Measurements from ENCODE around the gene ITIH1.

Gene ITIH1

DNA sequence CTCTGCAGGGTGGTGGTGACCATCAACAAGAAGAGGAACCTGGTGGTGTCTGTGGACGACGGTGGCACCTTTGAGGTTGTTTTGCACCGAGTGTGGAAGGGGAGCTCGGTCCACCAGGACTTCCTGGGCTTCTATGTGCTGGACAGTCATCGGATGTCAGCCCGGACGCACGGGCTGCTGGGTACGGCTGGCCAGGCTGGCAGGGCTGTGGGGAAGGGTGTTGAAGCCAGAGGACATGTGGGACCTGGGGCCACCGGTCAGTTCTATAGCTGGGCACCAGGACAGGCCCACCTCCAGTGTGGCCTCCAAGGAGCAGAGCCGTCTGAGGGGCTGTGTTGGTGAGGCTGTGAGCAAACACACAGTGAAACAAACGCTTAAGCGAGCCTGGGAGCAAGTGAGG lies 13.3 kb downstream of the ITIH1 start:
- DNase-seq: no peak

DNA sequence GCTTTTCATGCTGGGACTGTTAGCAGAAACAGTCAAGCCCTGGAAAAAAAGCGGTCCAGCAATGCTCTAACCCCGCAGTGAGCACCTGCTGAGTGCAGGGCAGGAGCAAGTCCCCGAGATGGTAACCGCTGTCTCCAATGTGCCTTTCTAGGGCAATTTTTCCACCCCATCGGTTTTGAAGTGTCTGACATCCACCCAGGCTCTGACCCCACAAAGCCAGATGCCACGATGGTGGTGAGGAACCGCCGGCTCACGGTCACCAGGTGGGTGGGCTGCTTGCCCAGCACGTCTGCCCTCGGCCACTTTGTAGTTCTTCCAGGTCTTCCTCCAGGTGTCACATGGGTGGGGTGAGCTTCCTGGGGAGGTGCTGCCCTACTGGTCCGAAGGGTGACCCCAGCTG lies 14.0 kb downstream of the ITIH1 start:
- no peak for DNase-seq

DNA sequence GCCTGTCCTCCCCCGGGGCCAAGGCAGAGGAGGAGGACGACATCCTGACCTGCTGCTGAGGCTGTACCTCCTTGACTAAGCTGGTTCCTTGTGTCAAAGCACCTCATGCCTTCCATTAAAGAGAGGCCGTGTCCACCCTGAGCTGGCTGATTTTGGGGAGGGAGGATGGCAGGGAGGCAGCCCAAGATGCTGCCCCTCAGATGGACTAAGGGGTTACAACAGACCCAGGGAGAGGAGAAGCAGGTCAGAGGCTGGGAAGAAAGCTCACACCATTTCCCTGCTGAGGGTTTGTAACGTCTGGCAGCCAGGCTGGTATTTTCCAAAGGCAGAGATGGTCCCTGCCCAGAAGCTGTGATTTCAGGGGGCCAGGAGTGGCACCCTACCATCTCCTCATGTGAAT lies 14.5 kb downstream of the ITIH1 start:
- DNase-seq: no peak

DNA sequence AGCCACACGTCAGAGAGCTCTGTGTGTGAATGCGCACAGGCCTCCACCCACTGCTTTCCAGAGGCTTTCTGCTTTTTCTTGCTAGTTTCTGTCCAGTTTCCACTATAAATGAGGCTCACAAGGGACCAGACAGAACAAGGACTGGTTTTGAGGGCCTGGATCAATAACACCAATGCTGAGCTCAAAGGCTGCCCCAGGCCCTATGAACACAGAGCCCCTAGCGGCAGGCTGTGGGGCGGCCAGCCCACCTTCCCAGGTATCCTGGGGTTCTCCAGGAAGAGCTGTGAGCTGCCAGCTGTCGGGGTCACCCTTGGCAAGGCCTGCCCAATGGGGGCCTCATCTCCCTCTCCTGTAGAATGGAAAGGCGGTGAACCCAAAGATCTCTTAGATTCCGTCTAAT lies 15.0 kb downstream of the ITIH1 start:
- DNase-seq: no peak

DNA sequence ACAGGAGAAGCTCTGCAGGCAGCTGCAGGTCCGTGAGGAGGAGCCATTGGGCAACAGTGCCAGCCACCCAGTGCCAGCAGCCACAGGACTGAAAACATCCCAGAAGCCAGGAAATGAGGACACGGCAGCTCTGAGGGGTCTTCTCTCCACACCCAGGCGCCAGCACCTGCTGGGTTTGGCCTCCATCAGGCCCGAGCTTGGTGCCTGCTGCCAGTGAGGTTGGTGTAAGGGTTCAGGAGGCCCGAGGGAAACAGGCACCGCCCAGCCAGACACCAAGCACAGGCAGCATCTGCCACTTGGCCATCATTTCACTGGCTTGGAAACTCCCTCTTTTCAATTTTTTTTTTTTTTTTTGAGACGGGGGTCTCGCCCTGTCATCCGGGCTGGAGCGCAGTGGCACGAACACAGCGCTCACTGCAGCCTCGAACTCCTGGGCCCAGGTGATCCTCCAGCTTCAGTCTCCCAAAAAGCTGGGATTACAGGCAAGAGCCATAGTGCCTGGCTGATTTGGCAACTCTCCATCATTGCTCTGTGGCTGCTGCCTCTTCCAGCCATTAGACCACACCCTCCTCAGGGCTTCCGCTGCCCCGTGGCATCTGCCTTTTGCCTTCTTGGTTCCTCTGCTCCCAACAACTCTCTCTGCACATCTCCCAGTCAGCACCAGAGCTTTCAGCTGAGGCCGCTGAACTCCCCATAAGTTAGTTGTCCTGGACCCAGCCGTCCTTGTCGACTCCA lies 15.7 kb downstream of the ITIH1 start:
- no peak for DNase-seq

DNA sequence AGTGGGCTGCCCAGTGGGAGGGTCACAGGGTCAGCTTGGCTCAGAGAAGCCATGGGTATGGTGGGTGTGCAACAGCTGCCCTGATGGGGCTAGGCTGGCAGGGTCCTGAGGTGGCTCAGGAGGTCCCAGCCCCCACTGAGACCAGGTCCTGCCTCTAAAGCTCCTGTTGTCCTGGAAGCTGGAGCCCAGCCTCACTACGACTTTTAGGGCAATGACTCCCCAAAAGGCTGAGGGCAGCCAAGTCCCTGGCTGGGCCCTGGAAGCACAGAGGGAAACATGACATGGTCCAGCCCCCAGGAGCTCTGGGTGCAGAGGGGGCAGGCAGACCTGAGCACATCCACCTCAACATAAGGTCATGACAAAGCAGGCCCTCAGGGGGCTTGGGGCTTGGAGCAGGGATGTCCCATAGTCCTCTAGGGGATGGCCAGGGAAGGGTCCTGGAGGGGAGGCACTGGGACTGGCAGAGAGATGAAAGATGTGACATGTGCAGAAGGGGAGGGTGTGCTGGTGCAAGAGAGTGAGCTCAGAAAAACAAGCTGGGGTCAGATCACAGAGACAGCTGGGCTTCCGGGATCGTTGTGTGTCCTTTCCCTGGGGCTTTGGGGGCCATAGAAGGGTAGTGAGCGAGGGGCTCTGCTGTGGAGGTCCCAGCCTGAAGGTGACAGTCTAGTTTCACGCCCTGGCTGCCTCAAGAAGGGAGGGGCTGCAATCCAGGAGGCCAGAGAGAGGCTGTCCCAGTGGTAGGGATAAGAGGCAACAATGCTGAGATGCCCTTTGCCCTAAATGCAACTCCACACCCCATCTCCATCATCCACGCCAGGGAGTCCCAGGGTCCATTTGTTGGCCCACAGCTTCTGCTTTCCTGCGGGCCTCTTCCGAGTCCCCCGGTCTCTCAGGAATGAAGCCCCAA lies 16.6 kb downstream of the ITIH1 start:
- DNase-seq: no peak

DNA sequence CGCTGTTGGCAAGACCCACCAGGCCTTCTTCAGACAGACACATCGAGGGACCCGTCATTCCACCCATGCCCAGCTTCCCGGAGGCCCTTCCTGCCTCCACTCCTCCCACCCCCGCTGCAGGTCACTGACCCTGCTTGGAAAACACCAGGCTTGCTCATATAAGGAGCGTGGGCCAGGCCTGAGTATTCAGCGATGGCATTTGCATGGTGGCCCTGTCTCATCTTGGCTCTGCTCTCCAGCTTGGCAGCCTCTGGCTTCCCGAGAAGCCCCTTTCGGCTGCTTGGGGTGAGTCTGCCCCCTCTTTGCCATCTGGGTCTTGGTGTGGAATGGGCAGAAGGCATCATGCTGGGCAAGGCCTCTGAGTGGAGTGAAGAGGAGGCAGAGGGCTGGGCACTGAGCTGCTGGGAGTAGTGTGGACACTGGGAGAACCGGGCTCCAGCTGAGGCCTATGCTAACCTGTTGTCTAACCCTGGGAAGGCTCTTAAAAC lies 17.3 kb downstream of the ITIH1 start, which contains the start of gene ITIH3:
Gene ITIH3, plus strand, starts transcription at position 185 of the 488 bp plus-strand sequence. Its CDS starts 8 bp downstream, at position 193.
- DNase-seq: no peak

DNA sequence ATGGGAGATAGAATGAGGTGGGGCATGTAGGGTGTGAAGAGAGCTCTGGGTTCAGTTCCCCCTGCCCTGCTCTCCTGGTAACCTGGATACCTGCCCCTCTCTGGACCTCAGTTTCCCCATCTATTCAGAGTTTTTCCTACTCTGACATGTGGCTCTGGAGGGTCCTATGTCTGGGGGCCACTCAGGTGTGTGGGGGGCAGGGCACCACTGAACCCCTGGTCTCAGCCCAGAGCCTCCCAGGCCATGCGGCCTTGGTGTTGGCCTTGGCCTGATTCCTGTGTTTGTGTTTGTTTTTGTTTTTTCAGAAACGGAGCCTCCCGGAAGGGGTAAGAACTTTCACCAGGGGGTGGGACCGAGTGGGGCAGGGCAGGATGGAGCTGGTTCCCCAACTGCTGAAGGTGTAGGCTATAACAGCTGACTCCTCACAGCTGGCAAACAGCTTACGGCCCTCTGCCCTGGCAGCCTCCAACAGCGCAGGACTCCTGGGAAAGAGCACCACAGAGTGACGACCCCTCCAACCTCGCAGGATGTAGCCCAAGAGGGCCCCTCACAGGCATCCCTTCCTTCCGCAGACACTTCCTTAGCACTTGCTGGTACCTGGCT lies 18.0 kb downstream of the ITIH1 start:
- DNase-seq: no peak

DNA sequence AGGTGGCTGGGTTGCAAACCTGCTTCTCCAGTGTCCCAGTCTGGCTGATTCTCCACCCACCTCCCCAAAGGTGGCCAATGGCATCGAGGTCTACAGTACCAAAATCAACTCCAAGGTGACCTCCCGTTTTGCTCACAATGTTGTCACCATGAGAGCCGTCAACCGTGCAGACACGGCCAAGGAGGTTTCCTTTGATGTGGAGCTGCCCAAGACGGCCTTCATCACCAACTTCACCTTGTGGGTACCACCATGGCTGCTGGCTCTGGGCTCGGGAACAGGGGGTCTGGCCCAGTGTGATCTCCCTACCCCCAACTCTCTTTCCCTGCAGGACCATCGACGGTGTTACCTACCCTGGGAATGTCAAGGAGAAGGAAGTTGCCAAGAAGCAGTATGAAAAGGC lies 19.0 kb downstream of the ITIH1 start:
- no peak for DNase-seq

DNA sequence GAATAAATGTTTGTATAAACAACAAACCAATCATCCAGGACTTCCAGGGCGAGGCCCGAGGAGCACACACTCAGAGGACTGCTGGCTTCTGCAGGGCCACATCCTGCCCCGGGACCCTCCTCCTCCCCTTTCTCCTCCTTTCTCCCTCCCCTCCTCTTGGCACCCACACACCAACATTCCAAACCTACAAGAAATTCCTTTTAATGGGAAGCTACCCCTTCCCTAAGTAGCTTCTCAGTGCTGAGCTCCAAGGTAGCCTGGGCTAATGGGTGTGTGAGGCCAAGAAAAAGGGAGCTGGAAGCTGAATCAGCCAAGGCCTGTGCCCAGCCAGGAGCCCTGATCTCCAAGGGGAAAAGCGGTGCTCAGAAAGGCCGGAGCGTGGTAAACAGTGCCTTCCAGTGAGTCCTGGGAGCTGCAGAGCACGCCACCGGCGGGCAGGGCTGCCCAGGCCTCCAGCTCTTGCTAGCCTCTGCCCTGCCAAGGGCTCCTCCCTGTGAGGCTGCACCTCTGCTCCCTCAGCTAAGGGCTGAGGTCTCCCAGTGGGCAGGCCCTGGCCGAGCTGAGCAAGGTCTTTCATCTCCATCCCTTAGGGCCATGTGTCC lies 21.1 kb downstream of the ITIH1 start:
- no peak for DNase-seq

DNA sequence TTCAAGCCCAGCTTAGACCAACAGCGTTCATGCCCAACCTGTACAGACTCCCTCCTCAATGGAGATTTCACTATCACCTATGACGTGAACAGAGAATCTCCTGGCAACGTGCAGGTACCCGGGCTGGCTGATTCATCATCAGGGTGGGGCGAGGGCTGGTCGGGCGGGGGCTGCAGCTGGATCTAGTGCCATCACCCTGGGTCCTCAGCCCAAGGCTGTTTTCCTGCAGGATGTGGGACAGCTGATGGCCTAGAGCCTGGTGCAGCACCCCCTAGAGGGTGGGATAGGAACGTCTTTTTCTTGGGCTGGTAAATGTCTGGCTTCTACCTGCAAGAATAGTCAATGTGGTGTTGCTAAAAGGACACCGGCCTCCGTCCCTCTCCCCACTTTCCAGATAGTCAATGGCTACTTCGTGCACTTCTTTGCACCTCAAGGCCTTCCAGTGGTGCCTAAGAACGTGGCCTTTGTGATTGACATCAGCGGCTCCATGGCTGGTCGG lies 21.6 kb downstream of the ITIH1 start:
- peak; percentile 3 for DNase-seq

DNA sequence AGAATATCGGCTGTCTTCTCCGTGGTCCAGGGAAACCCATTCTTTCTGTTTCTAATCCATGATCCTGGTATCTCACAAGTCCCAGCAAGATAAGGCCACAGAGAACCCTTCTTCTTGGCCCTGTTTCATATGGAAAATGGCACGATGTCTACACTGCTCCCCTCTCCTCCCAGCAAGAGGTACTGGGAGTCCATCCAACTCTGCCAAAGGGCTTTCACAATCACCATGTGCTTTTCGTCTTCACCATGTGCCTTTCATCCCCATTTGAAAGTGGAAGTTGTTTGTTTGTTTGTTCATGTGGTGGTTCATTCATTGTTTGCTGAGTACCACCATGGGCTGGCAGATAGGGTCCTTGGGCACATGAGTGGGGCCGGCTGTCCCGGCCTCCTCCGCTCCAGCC lies 22.7 kb downstream of the ITIH1 start:
- no peak for DNase-seq

DNA sequence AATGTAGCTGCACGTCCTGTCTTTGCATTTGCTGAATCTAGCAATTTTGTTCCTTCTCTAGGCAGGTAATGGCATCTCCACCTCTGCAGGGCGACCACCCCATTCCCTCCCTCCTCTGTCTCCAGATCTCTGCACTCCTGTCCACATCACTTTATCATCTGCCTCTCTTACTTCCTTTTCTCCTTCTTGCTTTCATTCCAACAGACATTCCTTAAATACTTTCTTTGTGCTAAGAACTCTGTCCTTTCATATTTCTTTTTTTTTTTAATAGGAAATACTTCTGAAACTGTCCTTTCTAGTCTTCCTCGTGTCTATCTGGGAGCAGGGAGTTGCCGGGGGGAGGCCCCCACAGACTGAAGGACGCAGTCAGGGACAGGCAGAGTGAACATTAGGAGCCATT lies 24.4 kb downstream of the ITIH1 start:
- DNase-seq: no peak

DNA sequence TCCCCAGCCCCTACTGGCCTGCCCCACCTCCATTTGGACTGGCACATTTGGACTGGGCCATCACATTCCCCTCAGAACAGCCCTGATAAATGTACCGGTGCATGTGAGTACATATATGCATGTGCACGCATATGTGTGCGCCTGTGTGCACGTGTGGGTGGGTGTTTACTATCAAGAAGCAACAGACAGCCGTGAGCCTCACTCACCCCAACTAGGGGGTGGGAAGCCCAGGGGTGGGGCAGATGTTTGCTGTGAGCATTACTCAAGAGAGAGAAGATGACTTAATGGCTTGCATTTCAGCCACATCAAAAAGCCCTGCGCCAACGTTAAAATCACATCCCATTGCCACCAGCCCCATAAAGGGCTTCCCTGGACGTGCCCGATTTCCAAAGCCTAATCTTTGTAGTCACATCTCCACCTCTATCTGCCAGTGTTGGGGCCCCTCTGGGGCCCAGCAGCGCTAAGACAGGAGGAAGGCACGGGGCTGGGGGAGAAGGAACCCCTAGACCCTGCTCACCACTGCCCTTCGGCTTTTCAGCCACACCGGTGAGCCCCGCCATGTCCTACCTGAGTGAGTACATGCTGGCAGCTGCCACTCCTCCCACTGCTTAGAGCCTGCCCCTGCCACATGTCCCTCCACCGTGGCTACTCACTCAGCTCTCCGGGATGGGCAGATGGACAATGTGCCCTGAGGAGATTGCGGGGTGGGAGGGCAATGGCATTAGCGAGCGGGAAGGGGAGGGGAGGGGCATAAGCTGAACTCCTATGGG lies 28.1 kb downstream of the ITIH1 start:
- DNase-seq: no peak

DNA sequence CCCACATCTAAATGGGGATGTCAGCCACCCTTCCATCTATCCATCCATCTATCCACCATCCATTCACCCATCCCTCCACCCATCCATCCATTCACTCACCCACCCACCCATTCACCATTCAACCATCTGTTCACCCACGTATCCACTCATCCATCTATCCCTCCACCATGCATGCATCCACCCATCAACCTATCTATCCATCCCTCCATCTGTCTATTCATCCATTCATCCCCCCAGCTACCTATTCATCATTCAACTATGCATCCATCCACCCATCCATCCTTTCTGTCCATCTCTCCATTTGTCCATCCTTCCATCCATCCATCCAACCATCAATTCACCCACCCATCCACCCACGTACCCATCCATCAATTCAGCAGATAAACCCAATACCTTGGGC lies 31.8 kb downstream of the ITIH1 start:
- DNase-seq: no peak

DNA sequence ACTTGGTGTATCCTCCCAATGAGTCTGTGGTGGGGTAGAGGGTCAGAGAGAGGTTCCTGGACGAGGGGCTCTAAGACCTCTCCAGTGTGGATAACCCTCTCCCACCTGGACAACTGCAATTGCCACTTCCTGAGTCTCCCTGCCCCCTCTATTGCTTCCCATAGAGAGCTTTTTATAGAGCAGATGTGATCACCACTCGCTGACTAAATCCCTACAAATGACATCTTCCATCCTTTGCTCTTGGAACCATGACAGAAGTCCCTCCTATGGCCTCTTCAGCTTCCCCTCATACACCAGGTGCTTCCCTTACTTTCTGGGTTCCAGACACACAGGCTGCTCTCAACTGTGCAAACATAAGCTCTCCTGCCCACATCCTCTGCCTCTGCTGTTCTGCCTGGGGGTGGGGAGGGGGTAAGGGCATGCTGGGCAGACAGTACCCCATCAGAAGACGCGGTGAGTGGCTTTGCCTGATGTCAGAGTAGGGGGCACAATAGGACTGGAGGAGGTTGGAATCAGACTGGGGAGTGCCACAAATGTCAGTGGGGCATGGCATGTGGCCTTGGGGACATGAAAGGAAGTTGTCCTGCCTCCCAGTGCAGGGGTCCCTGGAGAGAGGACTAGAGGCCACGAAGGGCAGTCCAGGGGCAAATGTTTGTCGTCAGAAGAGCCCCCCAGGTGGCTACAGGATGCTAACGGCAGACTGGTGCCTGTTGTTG lies 32.4 kb downstream of the ITIH1 start:
- DNase-seq: no peak

DNA sequence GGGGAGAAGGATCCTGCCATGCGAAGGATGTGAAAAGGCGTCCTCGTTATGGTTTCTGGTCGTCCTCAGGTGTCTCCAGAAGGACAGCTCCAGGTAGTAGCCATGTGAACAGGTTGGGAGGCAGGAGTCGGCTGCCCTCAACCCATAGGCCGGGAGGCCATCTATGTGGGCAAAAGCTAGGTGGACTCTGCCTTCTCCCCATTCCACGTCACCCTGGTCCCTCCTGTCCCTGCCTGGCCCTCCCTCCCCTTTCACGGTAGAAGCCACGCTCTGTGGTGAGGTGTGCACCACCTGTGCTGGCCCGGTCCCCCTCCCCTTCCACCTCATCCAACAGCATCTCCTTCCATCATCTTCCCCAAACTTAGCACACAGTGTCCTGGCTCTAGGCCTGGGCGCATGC lies 33.5 kb downstream of the ITIH1 start:
- no peak for DNase-seq

DNA sequence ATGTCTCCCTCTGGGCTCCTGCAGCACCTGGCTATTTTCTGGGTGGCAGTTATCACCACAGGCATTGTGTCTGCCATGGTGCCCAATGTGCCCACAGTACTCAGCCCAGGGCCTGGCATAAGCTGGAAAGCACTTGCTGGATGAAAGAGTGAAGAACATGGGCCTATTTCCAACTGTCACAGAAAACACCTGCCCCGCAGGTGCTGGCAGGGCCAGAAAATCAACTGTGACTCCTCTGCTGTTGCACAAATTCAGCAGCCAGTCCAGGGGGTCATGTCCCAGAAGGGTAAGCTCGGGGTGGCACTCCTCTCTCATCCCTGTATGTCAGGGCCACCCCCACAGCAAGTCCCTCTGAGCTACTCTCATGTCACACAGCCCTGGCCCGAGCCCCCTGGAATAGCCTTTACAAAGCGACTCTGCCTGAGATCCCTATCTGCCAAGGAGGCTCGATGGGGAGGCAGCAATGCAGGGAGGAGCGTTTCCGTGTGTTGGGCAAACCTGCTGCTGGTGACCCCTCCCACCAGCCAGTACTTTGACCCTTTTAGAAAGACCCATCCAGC lies 34.1 kb downstream of the ITIH1 start:
- no peak for DNase-seq

DNA sequence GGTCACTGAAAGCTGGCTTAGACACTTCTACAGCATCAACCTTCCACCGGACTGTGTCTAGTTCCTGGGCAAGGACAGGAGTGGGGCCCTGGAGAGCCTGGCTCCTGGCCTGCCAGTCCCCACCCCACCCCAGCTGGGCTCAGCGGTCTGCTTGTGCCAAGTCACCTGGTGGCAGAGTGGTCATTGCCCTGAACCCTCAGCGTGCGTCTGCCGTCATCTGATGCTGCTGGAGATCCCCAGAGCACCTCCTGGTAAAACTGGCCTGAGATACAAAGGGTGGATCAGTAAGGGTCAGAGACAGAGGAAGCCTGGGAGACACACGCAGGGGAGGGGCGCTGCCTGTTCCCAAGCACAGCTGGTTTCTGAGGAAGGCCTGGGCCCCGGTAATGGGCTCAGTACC lies 36.4 kb downstream of the ITIH1 start:
- no peak for DNase-seq

DNA sequence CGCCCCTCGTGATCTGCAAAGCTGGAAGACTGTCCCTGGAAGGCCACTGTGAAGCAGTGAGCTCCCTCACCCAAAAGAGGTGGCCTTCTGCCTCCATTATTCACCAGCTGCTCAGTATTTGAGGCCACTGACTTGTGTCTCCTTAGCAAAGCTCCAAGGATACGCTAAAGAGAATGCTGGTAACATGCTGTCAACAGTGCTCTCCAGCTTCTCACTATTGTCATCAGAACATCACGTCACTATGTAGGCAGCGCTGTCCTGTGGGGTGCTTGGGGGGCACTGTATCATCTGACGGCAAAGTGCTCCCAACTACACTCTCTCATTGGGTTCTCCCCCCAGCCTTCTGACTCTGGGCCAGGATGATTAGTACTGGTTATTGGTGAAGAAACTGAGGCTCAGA lies 38.8 kb downstream of the ITIH1 start:
- DNase-seq: no peak

DNA sequence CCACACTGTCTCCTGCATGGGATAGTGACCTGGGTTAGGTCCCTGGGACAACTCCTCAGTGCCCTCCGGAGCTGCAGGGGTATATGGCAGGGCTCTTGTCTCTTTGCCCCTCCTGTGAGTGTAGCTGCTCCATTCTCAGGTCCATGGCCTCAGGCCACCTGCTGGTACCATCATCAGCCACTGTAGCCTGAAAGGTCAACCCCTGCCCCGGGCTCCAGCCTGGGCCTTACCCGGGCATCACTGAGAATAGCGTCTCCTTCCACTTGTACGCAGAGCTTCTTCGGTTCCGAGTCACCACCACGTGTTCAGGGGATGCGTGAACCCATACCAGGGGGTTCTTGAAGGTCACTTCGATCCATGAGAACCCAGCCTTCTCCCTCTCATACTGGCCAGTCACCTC lies 39.3 kb downstream of the ITIH1 start:
- no peak for DNase-seq
